Measurements from ENCODE around the gene GPS1.

DNA sequence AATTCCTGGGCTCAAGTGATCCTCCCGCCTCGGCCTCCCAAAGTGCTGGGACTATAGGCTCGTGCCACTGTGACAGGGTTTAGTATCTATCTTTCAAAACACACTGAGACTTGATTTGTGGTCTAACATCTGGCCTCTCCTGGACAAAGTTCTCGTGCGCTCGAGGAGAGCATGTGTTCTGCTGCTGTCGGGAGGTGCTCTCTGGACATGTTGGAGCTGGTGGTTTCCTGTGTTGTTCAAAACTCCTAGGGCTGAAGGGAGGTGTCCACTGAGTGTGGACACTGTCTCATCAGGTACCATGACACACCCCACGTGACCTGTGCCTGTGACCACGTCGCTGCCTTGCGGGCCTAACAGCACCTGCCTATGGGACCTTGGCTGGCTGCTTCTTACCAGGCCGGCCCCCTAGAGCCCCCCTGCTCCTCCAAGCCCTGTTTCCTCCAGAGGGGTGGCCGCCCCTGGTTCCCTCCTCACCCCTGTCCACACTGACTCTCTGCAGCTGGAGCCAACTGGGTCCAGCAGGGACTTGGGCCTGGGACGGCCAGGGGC, 5.7 kb upstream of the GPS1 start:
- TF ChIP-seq POLR2A (IDR thresholded peaks at IDR 0.05) = no peak
- TF ChIP-seq, protein P1, sequence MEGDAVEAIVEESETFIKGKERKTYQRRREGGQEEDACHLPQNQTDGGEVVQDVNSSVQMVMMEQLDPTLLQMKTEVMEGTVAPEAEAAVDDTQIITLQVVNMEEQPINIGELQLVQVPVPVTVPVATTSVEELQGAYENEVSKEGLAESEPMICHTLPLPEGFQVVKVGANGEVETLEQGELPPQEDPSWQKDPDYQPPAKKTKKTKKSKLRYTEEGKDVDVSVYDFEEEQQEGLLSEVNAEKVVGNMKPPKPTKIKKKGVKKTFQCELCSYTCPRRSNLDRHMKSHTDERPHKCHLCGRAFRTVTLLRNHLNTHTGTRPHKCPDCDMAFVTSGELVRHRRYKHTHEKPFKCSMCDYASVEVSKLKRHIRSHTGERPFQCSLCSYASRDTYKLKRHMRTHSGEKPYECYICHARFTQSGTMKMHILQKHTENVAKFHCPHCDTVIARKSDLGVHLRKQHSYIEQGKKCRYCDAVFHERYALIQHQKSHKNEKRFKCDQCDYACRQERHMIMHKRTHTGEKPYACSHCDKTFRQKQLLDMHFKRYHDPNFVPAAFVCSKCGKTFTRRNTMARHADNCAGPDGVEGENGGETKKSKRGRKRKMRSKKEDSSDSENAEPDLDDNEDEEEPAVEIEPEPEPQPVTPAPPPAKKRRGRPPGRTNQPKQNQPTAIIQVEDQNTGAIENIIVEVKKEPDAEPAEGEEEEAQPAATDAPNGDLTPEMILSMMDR (IDR thresholded peaks at IDR 0.05) = no peak
